OCI-M1 (cell line): Measurements from ENCODE around the gene FAM98C.
"Not testable (repeated sequence)": the region's sequence is repeated elsewhere in the genome, so short reads cannot be mapped to it uniquely, and the experiment has no call there.

ENCODE experiments used
- DNase-seq: peaks from one replicate; lab custom pipeline; 2025; lab: John Stamatoyannopoulos, UW

Gene FAM98C

DNA sequence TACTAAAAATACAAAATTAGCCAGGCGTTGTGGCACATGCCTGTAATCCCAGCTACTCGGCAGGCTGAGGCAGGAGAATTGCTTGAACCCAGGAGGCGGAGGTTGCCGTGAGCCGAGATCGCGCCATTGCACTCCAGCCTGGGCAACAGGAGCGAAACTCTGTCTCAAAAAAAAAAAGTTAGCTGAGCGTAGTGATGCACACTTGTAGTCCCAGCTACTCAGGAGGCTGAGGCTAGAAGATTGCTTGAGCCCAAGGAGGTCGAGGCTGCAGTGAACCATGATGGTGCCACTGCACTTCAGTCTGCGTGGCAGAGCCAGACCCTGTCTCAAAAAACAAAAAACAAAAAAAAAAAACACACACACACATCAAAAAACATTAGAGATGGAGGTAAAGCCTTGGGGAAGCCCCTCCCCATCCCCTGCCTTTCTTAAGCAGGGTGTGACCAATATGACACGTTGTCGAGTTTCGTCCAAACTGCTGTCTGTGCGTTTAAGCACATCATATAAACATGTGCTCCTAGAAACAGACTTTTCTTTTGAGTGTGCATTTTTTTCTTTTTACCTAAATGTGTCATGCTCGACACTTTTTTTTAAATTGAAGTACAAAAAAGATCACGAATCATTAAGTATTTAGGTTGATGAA is 24.3 kb downstream of the FAM98C start:
- DNase-seq = not testable (repeated sequence)

DNA sequence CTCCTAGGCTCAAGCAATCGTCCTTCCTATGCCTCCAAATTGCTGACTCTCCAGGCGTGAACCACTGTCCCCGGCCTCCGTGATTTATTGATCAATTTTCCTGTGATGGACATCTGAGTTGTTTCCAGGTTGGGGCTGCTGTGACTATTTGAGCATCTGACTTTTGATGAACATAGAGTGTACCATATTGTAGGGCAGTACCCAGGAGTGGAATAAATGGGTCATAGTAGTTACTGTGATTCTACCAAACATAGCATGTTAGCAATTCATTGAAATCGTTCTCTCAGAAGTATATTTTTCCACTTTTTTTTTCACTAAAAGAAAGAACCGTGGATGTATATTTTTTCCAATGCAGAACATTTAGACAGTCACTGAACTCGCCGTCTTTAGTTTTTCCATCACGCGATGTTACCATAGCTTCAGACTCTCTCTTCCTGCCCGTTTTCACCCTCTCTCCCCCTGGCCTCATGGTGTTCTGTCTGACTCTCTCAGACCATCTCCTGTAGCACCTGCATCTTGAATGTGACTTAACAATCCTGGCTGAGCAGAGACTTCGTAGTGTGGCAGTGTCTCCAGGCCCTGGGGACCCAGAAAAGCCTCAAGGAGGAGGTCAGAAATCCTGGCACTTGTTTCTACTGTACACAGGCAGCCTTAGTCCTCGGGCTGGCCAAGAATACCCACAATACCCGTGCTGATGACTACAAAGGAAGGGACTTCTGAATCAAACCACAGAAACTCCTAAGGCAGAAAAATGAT is 26.3 kb downstream of the FAM98C start:
- DNase-seq = peak; percentile 8

DNA sequence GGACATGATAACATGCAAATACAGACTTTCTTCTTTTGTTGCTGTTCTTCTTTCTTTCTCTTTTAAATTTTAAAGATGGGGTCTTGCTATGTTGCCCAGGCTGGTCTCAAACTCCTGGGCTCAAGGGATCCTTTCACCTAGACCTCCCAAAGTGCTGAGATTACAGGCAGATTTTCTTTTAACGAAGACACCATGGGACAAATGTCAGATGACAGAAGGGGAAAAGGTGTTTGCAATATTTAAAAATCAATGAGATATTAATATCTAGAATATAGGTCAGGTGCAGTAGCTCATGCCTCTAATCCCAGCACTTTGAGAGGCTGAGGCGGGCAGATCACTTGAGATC is 26.9 kb downstream of the FAM98C start:
- DNase-seq = no peak

DNA sequence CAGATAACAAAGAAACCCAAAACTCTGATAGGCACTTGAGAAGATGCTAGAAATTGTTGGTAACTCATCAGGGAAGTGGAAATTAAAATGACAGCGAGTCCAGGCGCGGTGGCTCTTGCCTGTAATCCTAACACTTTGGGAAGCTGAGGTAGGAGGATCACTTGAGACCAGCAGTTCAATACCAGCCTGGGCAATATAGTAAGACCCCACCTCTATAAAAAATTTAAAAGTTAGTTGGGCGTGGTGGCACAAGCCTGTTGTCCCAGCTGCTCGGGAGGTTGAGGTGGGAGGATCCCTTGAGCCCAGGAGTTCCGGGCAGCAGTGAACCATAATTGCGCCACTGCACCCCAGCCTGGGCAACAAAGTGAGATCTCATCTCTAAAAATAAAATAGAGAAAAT is 28.0 kb downstream of the FAM98C start:
- DNase-seq = no peak

DNA sequence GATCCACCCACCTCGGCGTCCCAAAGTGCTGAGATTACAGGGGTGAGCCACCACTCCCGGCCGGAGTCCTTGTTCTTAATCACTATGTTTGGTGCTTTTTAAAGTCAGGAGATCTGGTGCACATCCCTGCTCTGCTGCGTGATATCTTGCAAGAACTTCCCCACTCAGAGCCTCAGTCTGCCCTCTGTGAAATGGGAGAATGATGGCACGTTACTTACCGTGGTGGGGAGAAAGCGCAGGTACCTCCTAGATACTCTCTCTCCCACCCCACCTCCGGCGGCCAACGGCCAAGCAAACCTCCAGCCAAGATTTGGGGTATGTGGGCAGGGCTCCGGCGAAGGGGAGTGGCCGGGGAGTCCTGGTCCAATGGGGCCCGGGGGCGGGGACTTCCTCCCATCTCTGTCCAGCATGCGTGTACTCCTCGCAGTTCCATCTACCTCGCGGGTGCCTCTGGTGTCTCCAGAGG is 30.4 kb downstream of the FAM98C start, which contains the start of gene RYR1:
TSS of gene RYR1 (plus strand) at position 424 of the 466 bp plus-strand sequence. CDS start 139 bp downstream, outside the sequence.
- DNase-seq = peak; percentile 16

DNA sequence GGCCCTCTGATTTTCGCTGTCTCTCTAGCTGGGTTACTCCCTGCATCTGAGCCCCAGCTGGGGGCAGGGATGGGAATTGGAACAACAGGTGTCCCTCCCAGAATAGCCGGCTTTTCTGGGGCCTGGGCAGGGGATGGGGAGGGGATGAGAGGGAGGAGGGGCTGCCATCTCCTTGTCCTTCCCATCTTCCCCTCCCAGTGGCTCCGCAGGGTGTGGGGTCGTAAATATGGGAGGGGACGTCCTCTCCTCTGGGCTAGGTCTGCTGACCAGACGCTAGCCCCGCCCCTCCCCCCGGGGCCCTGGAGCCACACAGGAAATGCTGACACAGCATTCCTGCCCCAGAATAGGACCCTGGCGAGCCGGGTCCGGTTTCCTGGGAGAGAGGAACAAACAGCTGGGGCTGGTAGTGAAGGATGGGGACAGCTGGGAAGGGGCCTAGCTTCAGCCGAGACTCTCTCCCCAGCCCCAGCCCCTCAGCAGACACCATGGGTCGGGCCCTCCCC is 31.7 kb downstream of the FAM98C start:
- DNase-seq = no peak

DNA sequence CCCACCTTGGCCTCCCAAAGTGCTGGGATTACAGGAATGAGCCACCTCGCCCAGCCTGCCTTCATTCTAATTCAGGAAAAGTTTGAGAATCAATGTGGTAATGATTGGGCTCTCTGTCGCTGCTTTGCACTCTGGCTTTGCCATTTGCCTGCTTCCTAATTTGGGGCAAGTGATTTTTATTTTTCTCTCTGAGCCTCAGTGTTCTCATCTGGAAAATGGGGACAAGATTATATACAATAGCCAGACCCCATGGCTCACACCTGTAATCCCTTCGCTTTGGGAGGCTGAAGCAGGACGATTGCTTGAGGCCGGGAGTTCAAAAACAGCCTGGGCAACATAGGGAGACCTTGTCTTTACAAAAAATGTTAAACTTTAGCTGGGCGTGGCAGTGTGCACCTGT is 34.4 kb downstream of the FAM98C start:
- no peak for DNase-seq

DNA sequence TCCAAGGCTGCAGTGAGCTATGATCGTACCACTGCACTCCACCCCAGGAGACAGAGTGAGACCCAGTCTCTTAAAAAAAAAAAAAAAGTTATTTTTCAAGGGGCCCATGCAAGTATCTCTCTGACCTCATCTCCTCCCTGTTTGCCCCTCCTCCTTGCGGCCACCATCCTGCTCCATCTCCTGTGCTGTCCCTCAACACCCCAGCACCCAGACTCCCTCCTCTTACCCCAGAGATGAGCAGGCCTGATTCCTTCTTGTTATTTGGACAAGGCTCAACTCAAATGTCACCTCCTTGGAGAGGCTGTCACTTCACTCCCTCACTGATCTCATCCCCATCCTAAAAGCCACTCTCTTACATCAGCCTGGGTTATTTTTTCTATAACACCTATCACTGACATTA is 35.0 kb downstream of the FAM98C start:
- no peak for DNase-seq

DNA sequence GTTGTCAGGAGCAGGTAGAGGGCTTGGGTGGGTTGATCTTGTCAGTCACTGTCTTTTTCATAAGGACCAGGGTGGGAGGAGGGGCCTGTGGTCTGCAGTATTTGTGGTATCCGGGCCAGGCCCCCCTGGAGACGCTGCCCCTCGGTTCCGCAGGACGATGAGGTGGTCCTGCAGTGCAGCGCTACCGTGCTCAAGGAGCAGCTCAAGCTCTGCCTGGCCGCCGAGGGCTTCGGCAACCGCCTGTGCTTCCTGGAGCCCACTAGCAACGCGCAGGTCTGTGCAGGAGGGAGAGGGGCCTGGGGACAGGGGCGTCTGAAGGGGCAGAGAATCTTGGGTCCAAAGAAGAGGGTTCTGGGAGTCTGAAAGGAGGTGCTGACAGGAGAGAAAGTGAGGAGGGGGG is 37.7 kb downstream of the FAM98C start:
- DNase-seq = no peak

DNA sequence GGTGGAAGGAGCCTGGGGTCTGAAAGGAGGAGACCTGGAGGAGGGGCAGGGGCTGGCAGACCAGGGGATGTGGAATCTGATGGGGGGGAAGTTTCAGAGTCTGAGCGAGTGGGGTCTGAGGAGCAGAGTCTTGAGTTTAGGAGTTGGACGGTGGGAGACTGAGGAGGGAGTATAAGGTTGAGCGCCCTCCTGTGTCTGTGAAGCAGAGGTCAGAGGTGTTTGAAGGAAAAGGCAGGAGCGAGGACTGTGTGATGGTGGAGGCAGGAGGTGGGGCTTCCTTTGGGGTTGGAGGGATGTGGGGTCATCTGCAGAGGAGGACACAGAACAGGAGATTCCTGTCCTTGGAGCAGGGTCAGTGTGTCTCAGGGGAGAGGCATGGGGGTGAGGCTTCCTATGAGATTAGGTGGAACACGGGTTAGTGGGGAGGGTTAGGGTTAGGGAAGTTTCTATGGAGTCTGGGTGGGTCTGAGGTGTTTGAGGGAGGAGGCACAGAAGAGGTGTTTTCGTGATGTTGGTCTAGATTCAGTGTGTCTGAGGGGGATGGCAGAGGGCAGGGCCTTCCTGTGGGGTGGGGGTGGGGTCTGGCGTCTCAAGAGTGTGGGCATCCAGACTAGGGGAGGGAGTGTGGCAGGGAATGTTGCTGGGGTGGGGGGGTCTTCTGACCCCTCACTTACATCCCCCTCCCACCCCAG is 38.9 kb downstream of the FAM98C start:
- DNase-seq = peak; percentile 48

DNA sequence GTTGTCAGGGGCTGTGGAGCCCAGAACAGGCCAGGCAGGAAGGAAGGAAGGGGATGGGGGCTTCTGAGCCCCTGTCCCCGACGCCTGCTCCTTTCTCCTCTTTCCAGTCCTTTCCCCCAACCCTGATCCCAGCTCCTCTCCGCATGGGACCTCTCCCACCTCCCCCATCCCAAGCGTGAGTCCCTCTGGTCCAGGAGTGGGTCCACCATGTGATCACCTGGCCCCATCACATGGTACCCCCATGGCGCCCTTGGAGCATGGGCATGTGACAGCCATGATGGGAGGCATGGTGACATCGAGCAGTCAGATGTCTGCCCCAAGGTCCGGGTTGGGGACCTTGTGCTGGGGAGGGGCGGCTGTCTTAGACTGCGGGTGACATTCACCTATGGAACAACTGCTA is 39.8 kb downstream of the FAM98C start:
- no peak for DNase-seq

DNA sequence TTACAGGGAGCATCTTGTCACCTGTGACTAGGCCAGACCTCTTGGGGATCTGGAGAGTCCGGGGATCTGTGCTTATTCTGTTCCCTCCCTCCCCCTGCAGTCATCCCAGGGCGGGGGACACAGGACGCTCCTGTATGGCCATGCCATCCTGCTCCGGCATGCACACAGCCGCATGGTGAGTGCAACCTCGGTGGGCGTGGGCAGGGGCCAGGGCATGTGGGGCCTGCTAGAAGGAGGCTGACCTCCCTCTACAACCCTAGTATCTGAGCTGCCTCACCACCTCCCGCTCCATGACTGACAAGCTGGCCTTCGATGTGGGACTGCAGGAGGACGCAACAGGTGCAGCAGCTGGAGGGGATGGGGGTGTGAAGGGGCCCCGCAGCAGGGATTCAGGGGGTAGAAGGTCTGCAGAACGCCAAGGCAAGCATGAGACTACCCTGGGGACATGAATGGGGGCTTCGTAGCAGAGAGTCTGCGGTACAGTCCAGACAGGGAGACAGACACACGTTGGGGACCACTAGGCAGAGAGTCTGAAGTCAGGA is 40.6 kb downstream of the FAM98C start:
- no peak for DNase-seq

DNA sequence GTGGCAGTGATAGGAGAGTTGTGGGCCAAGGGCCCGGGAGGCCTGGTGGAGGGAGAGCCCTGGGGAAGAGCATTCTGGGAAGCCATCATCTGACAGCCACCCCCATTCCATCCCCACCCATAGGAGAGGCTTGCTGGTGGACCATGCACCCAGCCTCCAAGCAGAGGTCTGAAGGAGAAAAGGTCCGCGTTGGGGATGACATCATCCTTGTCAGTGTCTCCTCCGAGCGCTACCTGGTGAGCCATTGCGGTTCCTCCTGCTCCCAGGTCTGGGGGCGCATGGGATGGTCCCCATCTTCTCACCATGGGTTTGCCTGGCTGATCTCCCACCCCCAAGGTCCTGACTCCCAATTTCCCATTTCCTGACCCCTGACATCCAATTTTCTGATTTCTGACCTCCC is 41.1 kb downstream of the FAM98C start:
- no peak for DNase-seq

DNA sequence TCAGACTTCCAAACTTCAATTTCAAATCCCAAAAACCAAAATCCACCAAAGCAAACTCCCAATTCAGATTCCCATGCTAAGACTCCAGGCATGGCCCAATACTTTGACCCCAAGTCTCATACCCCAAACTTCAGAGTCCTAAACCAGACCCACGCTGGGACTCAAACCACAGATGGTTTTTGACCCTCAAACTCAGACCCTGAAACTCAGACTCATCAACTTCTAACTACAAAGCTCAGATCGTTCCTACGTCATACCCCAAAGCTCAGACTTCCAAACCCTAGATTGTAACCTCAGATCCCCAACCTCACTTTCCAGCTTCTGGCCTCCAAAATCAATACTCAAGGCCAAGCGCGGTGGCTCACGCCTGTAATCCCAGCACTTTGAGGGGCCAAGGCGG is 42.5 kb downstream of the FAM98C start:
- no peak for DNase-seq

DNA sequence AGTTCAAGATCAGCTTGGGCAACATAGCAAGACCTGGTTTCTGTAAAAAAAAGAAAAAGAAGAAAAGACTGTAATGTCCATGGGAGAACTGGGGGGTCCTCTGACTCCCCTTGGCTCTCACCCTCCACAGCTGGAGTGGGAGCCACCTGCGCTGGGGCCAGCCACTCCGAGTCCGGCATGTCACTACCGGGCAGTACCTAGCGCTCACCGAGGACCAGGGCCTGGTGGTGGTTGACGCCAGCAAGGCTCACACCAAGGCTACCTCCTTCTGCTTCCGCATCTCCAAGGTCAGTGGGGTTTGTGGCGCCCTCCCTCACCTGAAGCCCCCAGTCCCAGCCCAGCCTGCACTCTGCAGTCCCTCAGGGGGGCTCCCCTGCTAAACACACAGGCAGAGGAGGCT is 45.3 kb downstream of the FAM98C start:
- DNase-seq = no peak

DNA sequence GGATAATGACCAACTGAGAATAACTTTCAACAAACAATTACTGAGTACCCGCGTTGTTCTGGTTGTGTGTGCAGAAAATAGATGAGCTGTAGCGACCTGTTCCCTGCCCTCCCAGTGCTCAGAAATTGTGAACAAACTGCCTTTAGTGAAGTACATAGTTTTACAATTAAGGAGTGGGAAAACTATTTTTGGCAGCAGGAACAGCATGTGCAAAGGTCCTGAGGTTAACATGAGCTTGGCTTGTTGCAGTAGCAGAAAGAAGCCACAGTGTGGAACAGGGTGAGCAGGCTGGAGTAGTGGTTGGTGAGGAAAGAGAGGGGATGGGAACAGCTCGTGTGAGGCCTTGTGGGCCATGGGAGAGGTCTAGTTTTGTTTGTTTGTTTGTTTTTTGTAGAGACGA is 46.6 kb downstream of the FAM98C start:
- no peak for DNase-seq

DNA sequence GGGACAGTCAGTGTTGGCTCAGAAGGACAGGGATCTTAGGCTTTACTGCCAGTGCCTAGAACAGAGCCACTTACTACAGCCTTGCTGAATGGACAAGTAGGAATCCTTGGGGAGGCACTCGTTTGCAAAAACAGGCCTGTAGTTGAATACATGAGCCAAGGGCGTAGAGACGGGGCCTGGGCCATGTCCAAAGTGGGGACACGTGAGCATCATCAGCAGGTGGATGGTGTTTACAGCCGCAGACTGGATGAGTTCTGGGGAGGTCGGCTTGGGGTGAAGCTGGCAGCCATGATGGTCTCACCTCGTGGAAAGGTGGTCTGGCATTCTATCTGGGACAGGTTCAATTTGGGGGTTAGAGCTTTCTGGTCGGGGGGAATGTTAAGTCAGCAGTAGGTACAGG is 48.1 kb downstream of the FAM98C start:
- no peak for DNase-seq

DNA sequence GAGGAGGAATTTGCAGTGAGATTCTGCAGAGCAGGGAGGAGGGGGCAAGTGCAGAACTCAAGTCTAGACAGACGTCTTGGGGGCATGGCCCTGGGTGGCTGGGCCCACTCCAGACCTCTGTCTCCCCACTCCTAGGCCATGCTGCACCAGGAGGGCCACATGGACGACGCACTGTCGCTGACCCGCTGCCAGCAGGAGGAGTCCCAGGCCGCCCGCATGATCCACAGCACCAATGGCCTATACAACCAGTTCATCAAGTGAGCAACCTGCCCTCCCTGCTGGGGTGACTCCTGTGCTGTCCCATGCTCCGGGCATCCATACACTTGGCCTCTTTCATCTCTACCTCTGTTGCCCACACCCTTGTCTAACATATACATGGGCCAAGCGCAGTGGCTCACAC is 48.7 kb downstream of the FAM98C start:
- no peak for DNase-seq

DNA sequence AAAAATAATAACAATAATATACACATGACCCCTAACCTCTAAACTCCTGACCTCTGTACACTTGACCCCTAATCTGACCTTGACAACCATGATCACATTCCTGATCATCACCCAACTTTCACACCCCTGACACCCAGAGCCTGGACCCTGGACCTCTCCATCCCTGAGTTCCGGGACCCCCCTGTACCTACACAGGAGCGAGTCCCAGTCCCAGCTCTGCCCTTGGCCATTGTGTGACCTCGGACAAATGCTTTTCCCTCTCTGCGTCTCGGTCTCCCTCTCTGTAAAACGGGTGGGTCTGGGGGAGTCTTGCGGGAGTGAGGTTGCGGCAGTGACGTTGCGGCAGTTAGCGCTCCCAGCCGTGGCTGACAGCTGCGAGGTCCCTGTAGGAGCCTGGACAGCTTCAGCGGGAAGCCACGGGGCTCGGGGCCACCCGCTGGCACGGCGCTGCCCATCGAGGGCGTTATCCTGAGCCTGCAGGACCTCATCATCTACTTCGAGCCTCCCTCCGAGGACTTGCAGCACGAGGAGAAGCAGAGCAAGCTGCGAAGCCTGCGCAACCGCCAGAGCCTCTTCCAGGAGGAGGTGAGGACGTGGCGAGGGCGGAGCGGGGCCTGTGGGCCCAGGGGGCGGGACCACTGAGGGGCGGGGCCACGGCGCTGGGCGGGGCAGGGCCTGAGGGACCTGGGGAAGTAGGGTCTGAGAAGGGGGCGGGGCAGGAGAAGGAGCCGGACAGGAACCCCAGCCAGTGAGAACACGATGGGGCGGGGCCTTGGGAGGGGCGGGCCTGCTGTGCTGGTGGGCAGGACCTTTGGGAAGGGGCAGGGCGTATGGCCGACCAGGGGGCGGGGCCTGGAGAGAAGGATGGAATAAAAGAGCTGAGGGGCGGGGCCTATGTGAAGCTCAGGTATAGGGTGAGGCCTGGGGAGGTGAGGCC is 49.8 kb downstream of the FAM98C start:
- peak; percentile 11 for DNase-seq

DNA sequence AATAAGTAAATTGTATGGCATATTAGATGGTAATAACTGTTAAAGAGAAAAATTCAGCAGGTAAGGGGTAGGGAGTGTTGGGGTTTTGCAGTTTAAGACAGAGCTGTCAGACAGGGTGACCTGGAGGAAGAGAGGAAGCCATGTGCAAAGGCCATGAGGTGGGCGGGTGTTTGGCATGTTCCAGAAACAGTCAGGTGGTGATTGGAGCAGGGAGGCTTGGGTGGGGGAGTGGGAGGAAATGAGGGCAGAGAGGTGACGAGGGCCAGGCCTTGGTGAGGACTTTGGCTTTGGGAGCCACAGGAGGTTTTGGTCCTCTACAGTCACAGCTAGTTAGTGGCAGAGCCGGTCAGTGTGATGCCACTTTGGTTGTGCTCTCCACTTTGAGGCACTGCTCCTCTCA is 50.7 kb downstream of the FAM98C start:
- DNase-seq = no peak

DNA sequence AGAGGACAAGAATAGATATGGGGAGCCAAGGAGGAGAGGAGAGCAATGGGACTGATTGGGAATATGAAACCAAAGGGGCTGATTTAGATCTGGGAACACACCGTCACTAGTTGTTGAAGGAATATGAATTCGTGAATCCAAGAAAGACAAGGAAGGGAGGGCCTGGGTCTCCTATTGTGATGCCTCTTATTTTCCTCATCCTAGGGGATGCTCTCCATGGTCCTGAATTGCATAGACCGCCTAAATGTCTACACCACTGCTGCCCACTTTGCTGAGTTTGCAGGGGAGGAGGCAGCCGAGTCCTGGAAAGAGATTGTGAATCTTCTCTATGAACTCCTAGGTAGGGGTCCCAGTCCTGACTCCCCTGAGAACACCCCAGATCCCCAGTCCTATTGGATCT is 52.1 kb downstream of the FAM98C start:
- DNase-seq = peak; percentile 44

DNA sequence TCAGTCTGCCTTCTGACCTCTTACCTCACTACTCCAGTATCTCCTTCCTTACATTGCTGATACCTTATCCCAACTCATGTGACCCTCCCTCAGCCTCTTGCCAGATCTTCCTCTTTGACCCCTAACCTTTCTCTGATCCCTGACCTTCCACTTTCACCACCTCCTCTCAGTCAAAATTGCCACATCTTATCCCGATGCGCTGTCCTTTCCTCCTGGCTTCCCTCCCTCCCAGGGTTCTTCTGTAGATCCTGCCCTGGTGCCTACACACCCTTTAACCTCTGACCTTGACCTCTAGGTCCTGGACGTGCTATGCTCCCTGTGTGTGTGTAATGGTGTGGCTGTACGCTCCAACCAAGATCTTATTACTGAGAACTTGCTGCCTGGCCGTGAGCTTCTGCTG is 54.3 kb downstream of the FAM98C start:
- no peak for DNase-seq
